ENCODE results near the gene CRY1. TPM values are rescaled to one million over a fixed set of nuclear protein-coding genes. Genes with fewer than 3 reads are reported as not detected.
"Not testable (repeated sequence)": the region's sequence is repeated elsewhere in the genome, so short reads cannot be mapped to it uniquely, and the experiment has no call there.

The CRY1 gene
- polyA plus RNA-seq, 4 donors, result 25.3 to 35.7 (median 29.1) TPM

DNA sequence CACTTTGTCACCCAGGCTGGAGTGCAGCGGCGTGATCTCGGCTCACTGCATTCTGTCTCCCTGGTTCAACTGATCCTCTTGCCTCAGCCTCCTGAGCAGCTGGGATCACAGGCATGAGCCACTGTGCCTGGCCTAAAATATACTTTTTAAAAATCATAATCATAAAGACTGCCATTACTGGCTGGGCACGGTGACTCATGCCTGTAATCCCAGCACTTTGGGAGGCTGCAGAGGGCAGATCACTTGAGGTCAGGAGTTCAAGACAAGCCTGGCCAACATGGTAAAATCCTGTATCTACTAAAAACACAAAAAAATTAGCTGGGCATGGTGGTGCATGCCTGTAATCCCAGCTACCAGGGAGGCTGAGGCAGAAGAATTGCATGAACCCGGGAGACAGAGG, 20.1 kb downstream of the CRY1 start:
- not testable (repeated sequence) for DNase-seq (ENCODE audit: low read depth in 4 of 4, low spot score in 2 of 4)

DNA sequence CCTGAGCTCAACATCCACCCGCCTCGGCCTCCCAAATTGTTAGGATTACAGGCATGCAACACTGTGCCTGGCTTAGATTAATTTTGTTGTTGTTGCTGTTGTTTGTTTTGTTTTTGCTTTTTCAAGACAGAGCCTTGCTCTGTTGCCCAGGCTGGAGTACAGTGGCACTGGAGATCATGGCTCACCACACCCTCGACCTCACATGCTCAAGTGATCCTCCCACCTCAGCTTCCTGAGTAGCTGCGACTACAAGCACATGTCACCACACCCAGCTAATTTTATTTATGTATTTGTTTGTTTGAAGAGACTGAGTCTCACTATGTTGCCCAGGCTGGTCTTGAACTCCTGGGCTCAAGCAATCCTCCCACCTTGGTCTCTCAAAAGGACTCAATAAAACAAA, 26.7 kb downstream of the CRY1 start:
- no peak for DNase-seq (ENCODE audit: low read depth in 4 of 4, low spot score in 2 of 4)

GRCh38 chr12:107064687-107065086, 28.7 kb downstream of the CRY1 start:
- DNase-seq (ENCODE audit: low read depth in 4 of 4, low spot score in 2 of 4), result no peak

- no peak for DNase-seq (ENCODE audit: low read depth in 4 of 4, low spot score in 2 of 4)
These were observed 29.1 kb downstream of the CRY1 start for GRCh38 chr12:107064243-107064642.

DNA sequence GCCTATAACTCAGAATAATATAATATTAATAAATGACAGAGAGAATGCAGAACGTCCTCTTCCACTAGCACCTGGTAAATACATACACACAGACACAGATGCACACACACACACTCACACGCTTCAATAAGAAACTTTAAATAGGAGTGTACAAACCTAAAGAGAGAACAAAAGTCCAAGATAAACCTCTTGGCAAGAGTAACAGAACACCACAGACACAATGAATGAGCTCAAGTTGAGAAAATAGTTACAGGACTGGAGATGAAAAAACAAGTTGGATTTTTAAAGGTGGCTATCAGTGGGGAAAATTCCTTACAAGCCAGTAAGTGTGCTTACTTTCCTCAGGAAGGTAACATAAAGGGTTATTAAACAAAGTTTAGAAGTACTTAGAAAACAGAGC, 35.2 kb downstream of the CRY1 start:
- no peak for DNase-seq (ENCODE audit: low read depth in 4 of 4, low spot score in 2 of 4)

DNA sequence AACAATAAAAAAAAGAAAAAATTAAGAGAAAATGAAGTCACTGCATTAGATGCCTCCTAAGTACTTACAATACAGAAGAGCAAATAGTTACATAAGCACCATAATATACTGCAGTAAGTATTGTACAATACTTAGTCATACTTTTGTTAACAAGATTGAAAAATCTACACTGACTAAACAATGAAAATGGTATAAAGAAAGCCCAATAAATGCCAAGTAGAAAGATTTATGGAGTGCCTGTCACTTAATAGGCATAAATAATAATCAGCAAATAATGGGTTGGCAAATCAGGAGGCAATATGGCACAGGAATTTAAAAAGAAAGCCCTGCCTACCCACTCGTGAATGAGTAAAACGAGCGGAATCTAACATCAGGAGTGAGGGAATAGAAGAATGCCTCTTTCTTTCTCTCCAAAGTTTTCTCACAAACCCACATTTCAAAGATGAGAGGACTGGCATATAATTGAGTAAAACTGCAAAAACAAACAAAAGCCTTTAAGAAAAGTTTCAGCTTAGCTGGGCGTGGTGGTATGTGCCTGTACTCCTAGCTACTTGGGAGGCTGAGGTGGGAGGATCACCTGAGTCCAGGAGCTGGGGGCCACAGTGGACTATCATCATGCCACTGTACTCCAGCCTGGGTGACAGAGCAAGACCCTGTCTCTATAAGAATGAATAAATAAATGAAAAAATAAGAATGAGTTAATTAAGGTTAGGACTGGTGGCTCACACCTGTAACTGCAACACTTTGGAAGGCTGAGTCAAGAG, 36.1 kb downstream of the CRY1 start:
- no peak for DNase-seq (ENCODE audit: low read depth in 4 of 4, low spot score in 2 of 4)

- no peak for DNase-seq (ENCODE audit: low read depth in 4 of 4, low spot score in 2 of 4)
These were observed 39.6 kb downstream of the CRY1 start for GRCh38 chr12:107053709-107054108.

GRCh38 chr12:107045186-107045585, 48.2 kb downstream of the CRY1 start:
- DNase-seq (ENCODE audit: low read depth in 4 of 4, low spot score in 2 of 4), result no peak

- DNase-seq (ENCODE audit: low read depth in 4 of 4, low spot score in 2 of 4), result no peak
These were observed 50.5 kb downstream of the CRY1 start for GRCh38 chr12:107042801-107043200.

- DNase-seq (ENCODE audit: low read depth in 4 of 4, low spot score in 2 of 4), result no peak
These were observed 57.6 kb downstream of the CRY1 start for GRCh38 chr12:107035733-107036132.

- DNase-seq (ENCODE audit: low read depth in 4 of 4, low spot score in 2 of 4), result no peak
These were observed 59.3 kb downstream of the CRY1 start for GRCh38 chr12:107033758-107034739.

GRCh38 chr12:107032266-107032665, 61.1 kb downstream of the CRY1 start:
- DNase-seq (ENCODE audit: low read depth in 4 of 4, low spot score in 2 of 4), result no peak

- DNase-seq (ENCODE audit: low read depth in 4 of 4, low spot score in 2 of 4), result no peak
These were observed 62.3 kb downstream of the CRY1 start for GRCh38 chr12:107031061-107031460.

- DNase-seq (ENCODE audit: low read depth in 4 of 4, low spot score in 2 of 4), result no peak
These were observed 64.3 kb downstream of the CRY1 start for GRCh38 chr12:107029081-107029480.

DNA sequence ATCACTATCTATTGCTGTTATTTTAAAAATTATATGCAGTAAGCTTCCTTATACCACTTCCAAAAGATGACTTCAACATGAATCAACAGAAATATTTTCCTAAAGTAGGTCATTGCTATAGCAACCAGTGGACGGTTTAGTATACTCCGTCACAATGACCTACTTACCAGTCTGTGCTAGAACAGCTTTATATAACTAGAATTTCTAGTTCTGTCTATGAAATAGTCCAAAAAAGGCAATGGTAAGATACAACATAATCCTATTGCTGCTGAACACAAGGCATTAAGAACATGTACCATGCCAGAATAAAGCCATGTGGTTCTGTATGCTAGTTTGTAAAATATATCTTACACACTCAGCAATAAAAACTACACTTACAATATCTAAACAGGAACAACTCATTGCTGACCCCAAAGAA, 65.7 kb downstream of the CRY1 start:
- DNase-seq (ENCODE audit: low read depth in 4 of 4, low spot score in 2 of 4), result peak in 3 of 4 donors; percentile 42 to 48 (median 48)

- no peak for DNase-seq (ENCODE audit: low read depth in 4 of 4, low spot score in 2 of 4)
These were observed 66.3 kb downstream of the CRY1 start for GRCh38 chr12:107026806-107027635.

DNA sequence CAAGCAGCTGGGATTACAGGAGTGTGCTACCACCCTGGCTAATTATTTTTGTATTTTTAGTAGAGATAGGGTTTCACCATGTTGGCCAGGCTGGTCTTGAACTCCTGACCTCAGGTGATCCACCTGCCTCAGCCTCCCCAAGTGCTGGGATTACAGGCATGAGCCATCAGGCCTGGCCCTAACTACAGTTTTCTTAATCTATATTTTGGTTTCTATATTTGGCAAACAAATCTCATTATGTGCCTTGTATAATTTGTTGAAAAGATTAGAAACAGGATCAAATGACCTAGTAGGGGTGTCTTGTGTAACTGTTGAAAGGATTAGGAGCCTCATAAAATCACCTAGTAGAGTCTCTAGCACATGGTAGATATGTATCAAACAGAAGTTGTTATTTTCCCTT, 67.0 kb downstream of the CRY1 start:
- not testable (repeated sequence) for DNase-seq (ENCODE audit: low read depth in 4 of 4, low spot score in 2 of 4)

DNA sequence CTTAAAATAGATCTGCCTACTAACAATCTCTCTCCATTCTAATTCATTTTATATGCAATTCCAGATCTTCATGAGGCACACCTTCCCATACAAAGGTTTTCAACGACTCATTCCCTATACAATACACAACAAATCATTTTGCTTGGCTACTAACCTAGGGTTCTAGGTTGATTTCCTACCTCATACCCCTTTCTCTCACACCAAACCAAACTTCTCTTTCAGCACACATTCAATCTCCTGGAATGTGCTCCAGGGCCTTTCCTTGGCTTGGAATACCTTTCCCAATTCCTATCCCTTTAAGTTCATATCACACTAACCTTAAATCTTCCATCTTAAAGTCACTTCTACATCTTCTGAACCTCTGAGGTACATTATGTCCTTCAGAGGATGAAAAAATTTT, 67.7 kb downstream of the CRY1 start:
- no peak for DNase-seq (ENCODE audit: low read depth in 4 of 4, low spot score in 2 of 4)

DNA sequence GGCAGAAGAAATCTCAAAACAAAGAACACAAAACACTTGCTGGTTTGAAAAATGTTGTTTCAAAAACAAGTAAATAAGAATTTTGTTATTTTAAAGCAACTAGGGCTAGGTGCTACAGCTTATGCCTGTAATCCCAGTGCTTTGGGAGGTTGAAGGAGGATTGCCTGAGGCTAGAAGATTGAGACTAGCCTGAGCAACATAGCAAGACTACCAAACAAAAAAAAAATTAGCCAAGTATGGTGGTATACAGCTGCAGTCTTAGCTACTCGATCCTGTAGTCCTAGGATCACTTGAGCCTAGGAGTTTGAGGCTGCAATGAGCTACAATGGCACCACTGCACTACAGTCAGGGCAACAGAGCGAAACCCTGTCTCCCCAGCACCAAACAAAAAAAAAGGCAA, 73.8 kb downstream of the CRY1 start:
- no peak for DNase-seq (ENCODE audit: low read depth in 4 of 4, low spot score in 2 of 4)

DNA sequence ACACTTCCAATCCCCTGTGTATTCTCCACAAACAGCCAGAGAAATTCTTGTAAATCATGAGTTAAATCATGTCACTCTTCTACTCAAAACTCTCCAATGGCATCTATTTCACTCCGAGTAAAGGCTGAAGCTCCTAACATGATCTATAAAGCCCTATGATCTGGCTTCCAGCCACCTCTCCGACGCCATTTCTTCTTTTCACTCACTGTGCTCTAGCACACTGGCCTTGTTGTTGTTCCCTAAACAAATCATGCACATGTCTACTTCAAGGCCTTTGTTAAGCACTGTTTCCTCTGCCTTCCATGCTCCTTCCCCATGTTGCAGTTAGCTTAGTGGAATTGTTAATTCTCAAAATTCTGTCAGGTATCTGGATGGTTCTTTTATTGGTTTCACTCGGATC, 76.3 kb downstream of the CRY1 start:
- DNase-seq (ENCODE audit: low read depth in 4 of 4, low spot score in 2 of 4), result no peak

DNA sequence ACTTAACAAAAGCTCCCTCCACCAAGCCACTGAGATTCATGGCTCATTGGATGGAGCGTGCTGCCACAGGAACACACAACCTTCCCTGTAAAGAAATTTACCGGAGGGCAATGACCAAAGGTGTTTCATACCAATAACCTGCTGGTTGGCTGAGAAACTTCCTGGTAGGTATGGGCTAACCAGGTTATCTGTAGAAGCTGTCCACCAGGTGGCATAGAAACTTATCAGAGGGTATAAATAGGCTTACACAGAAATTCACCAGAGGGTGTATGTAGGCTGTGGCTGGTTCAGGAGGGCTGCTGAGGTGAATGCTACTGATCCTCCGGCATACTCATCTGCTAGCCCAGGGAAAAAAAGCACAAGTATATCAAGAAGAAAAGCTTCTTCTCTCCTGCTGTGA, 79.3 kb downstream of the CRY1 start:
- DNase-seq (ENCODE audit: low read depth in 4 of 4, low spot score in 2 of 4), result no peak
